Measurements from ENCODE around the gene LMO2. TPM values are rescaled to one million over a fixed set of nuclear protein-coding genes. Genes with fewer than 3 reads are reported as not detected.

LMO2 gene
- total RNA-seq, 1 experiment from 2014 or later, result 0.33 TPM

- TF ChIP-seq CTCF (conservative IDR thresholded peaks at IDR 0.05), result no peak
- peaks cover 28% of the 10 kb centered on the region for H3K27me3 Mint-ChIP-seq (ENCODE audit: low read depth)
- no CpG with 5 or more reads among the region's 7 CpGs for WGBS (ENCODE audit: extremely low coverage, insufficient read length, low lambda C conversion rate)
These were observed 10.9 kb downstream of the LMO2 start for GRCh38 chr11:33880979-33881378.

More at GRCh38 chr11:33880979-33881378, 10.9 kb downstream of the LMO2 start:
- Histone ChIP-seq H2BK5ac (ENCODE audit: insufficient read length, low read length) (no peak overlapping the region), H2BK120ac (ENCODE audit: low read depth, low read length, poor library complexity, severe bottlenecking) (no peak overlapping the region), H4K8ac (replicated peaks; ENCODE audit: insufficient read length, low read depth, low read length) (no peak overlapping the region), H2BK20ac (ENCODE audit: low read depth, low read length, poor library complexity, severe bottlenecking) (no peak overlapping the region), H4K91ac (ENCODE audit: insufficient read length, low read depth, low read length) (no peak overlapping the region), H2AFZ (ENCODE audit: low read length) (no peak overlapping the region), H2BK15ac (ENCODE audit: low read depth, low read length) (no peak overlapping the region), H3K79me2 (ENCODE audit: insufficient read depth, low read length) (no peaks in the 10 kb centered on the region), H2AK5ac (ENCODE audit: insufficient read length, low read length) (no peak overlapping the region), H3K4me1 (ENCODE audit: insufficient read depth, low read length) (no peaks in the 10 kb centered on the region), H2BK12ac (ENCODE audit: insufficient read length, low read depth, low read length) (no peak overlapping the region), H3K79me1 (ENCODE audit: insufficient read depth, low read depth, low read length, poor library complexity, severe bottlenecking) (no peaks in the 10 kb centered on the region), H3K27ac (ENCODE audit: insufficient read length, low read depth, low read length) (no peak overlapping the region), H4K20me1 (ENCODE audit: control insufficient read depth, insufficient read depth, insufficient read length) (no peaks in the 10 kb centered on the region), H3K4ac (ENCODE audit: low read depth, low read length) (no peak overlapping the region), H3K27me3 (ENCODE audit: insufficient read depth, low read length) (no peaks in the 10 kb centered on the region), H3T11ph (ENCODE audit: low read length) (no peak overlapping the region), H3K23ac (ENCODE audit: insufficient read length, low read depth, low read length) (no peak overlapping the region), H3K14ac (ENCODE audit: insufficient read depth, low read length) (no peak overlapping the region), H3K9ac (ENCODE audit: extremely low read depth, insufficient read length, low read length) (no peak overlapping the region), H4K5ac (ENCODE audit: insufficient read length, low read depth, low read length) (no peak overlapping the region), H3K4me2 (ENCODE audit: insufficient read depth, insufficient read length, low read length) (no peak overlapping the region), H3K9me3 (ENCODE audit: control insufficient read depth, low read depth, low read length) (no peaks in the 10 kb centered on the region), H3K18ac (ENCODE audit: insufficient read length, low read depth, low read length) (no peak overlapping the region), H3K23me2 (ENCODE audit: insufficient read length, low read depth, low read length, poor library complexity, severe bottlenecking) (no peaks in the 10 kb centered on the region), H3K56ac (ENCODE audit: insufficient read length, low read depth, low read length) (no peak overlapping the region)
- H3K4me1 Mint-ChIP-seq, result peaks cover 0 to 6% of the 10 kb centered on the region in 2 experiments; a peak in 2 of 4 replicates
- no peak overlapping the region for H3K4me3 Mint-ChIP-seq
- no peaks in the 10 kb centered on the region for H3K36me3 Mint-ChIP-seq (ENCODE audit: insufficient read depth in 1 of 3, low read depth in 3 of 3)
- H3K9me3 Mint-ChIP-seq, result no peaks in the 10 kb centered on the region
- no peak overlapping the region for H3K27ac Mint-ChIP-seq
- DNase-seq, result no peak

Measured in H9 (cell line).